Measurements from ENCODE around the gene ZNF568.

GRCh38 chr19:36987091-36987490 lies 71.0 kb downstream of the ZNF568 start:
- TF ChIP-seq CTCF (conservative IDR thresholded peaks at IDR 0.05; ENCODE audit: low read length) (no peak), EZH2phosphoT487 (IDR thresholded peaks at IDR 0.05; ENCODE audit: borderline replicate concordance) (no peak)
